Liver (tissue), 9 donors: ENCODE data around the gene DUSP2. TPM values are rescaled to one million over a fixed set of nuclear protein-coding genes. Genes with fewer than 3 reads are reported as not detected.

ENCODE experiments used
- DNase-seq: peaks from one replicate; pipeline ENCODE4 v3.0.0-alpha.2; 2017; ENCODE audit warnings: low spot score
- H3K27ac ChIP-seq, 2 donors: one replicate each; pipeline ENCODE4 v1.7.0; 2013; ENCODE audit warnings: inconsistent platforms in 2 of 2, low read length in 2 of 2, control low read depth in 1 of 2, low read depth in 1 of 2, mild to moderate bottlenecking in 1 of 2
- H3K27me3 ChIP-seq, 4 donors: one replicate each; pipeline versions ENCODE4 v1.6.1 to v1.7.0; 2013; ENCODE audit warnings: low read length in 3 of 4, inconsistent platforms in 1 of 4, mild to moderate bottlenecking in 1 of 4, moderate library complexity in 1 of 4; ENCODE audit not compliant: control insufficient read depth in 4 of 4, insufficient read depth in 4 of 4
- H3K36me3 ChIP-seq, 4 donors: one replicate each; pipeline versions ENCODE4 v1.6.1 to v1.7.0; 2013; ENCODE audit warnings: low read length in 3 of 4, mild to moderate bottlenecking in 3 of 4, low read depth in 1 of 4, moderate library complexity in 1 of 4; ENCODE audit not compliant: control insufficient read depth in 4 of 4, insufficient read depth in 3 of 4
- H3K4me1 ChIP-seq, 4 donors: one replicate each; pipeline versions ENCODE4 v1.6.1 to v1.7.0; 2013; ENCODE audit warnings: low read length in 3 of 4, mild to moderate bottlenecking in 3 of 4, moderate library complexity in 1 of 4; ENCODE audit not compliant: control insufficient read depth in 4 of 4, insufficient read depth in 4 of 4
- H3K4me3 ChIP-seq, 3 donors: one replicate each; pipeline versions ENCODE4 v1.6.1 to v1.7.0; 2013; ENCODE audit warnings: low read length in 3 of 3, control low read depth in 1 of 3, low read depth in 1 of 3, mild to moderate bottlenecking in 1 of 3
- H3K9ac ChIP-seq, 2 donors: one replicate each; pipeline ENCODE4 v1.7.0; 2013; ENCODE audit warnings: low read length in 2 of 2, mild to moderate bottlenecking in 2 of 2, moderate library complexity in 2 of 2, control low read depth in 1 of 2, low read depth in 1 of 2
- H3K9me3 ChIP-seq, 4 donors: one replicate each; pipeline versions ENCODE4 v1.6.1 to v1.7.0; 2013; ENCODE audit warnings: low read length in 3 of 4; ENCODE audit not compliant: control insufficient read depth in 4 of 4
- EGR1 ChIP-seq, 2 donors: IDR thresholded peaks; 2 replicates each; pipeline ENCODE4 v1.6.1; 2016 to 2018; ENCODE audit warnings: antibody characterized with exemption in 2 of 2, low read depth in 2 of 2
- FOXA1 ChIP-seq: IDR thresholded peaks from 2 replicates; pipeline ENCODE4 v1.6.1; 2016; ENCODE audit warnings: antibody characterized with exemption
- FOXA2 ChIP-seq: IDR thresholded peaks from 2 replicates; pipeline ENCODE4 v1.6.1; 2016; ENCODE audit warnings: antibody characterized with exemption
- GABPA ChIP-seq, 2 donors: IDR thresholded peaks in 1 of 2; conservative IDR thresholded peaks in 1 of 2; 2 replicates each; pipeline ENCODE4 v1.6.1; 2016; ENCODE audit warnings: antibody characterized with exemption in 2 of 2, mild to moderate bottlenecking in 1 of 2, moderate library complexity in 1 of 2
- HNF4A ChIP-seq, 2 donors: conservative IDR thresholded peaks; 2 replicates each; pipeline ENCODE4 v1.6.1; 2016; ENCODE audit warnings: antibody characterized with exemption in 2 of 2, mild to moderate bottlenecking in 2 of 2
- HNF4G ChIP-seq: IDR thresholded peaks from 2 replicates; pipeline ENCODE4 v1.6.1; 2016; ENCODE audit warnings: antibody characterized with exemption
- JUND ChIP-seq, 2 donors: IDR thresholded peaks; 2 replicates each; pipeline ENCODE4 v1.6.1; 2016; ENCODE audit warnings: antibody characterized with exemption in 2 of 2
- NR2F2 ChIP-seq: IDR thresholded peaks from 2 replicates; pipeline ENCODE4 v1.6.1; 2016; ENCODE audit warnings: antibody characterized with exemption
- RAD21 ChIP-seq, 2 donors: IDR thresholded peaks; 2 replicates each; pipeline ENCODE4 v1.6.1; 2016; ENCODE audit warnings: antibody characterized with exemption in 2 of 2, mild to moderate bottlenecking in 2 of 2
- RXRA ChIP-seq, 2 donors: IDR thresholded peaks; 2 replicates each; pipeline ENCODE4 v1.6.1; 2017 to 2018; ENCODE audit warnings: antibody characterized with exemption in 2 of 2, mild to moderate bottlenecking in 1 of 2
- SP1 ChIP-seq: IDR thresholded peaks from 2 replicates; pipeline ENCODE4 v1.6.1; 2018; ENCODE audit warnings: antibody characterized with exemption, mild to moderate bottlenecking
- TAF1 ChIP-seq: conservative IDR thresholded peaks from 2 replicates; pipeline ENCODE4 v1.6.1; 2016; ENCODE audit warnings: antibody characterized with exemption, mild to moderate bottlenecking
- YY1 ChIP-seq: IDR thresholded peaks from 2 replicates; pipeline ENCODE4 v1.6.1; 2016; ENCODE audit warnings: antibody characterized with exemption, mild to moderate bottlenecking
- WGBS: extraction: QIAGEN DNeasy Blood & Tissue Kit; methylation state at CpG from one replicate; pipeline ENCODE4 v1.1.7; 2013; 5-methylcytosine and 5-hydroxymethylcytosine counted together
- polyA plus RNA-seq, 2 donors: library from polyadenylated mRNA; stranded (reverse) in 1 of 2; unstranded in 1 of 2; fragments of 200-250 nt in 1 of 2; fragments of >200 nt in 1 of 2; fragmentation: Nextera tagmentation in 1 of 2; extraction: Ambion mirVana in 1 of 2; gene quantifications; one replicate each; pipeline versions ENCODE4 v1.2.1 to v1.2.3, GENCODE V29; 2013 to 2015
- total RNA-seq, 2 donors: library from RNA; depleted of rRNA; stranded (reverse); fragments of >200 nt; gene quantifications; one replicate each; pipeline ENCODE4 v1.2.3, GENCODE V29; 2014
- TF ChIP-seq, protein P1 (sequence below): IDR thresholded peaks from 2 replicates; pipeline ENCODE4 v1.6.1; 2016; ENCODE audit warnings: antibody characterized with exemption
- TF ChIP-seq, protein P2 (sequence below): IDR thresholded peaks from 2 replicates; pipeline ENCODE4 v1.6.1; 2016; ENCODE audit warnings: antibody characterized with exemption
- TF ChIP-seq, protein P3 (sequence below): IDR thresholded peaks from 2 replicates; pipeline ENCODE4 v1.6.1; 2016; ENCODE audit warnings: antibody characterized with exemption
- TF ChIP-seq, protein P4 (sequence below): IDR thresholded peaks from 2 replicates; pipeline ENCODE4 v1.6.1; 2016; ENCODE audit warnings: antibody characterized with exemption, mild to moderate bottlenecking
- TF ChIP-seq, protein P5 (sequence below): fragments of 150-350 bp; IDR thresholded peaks from 2 replicates; pipeline ENCODE4 v1.5.1; 2017; ENCODE audit warnings: improper control_type of control experiment, low read depth, low read length; ENCODE audit not compliant: missing input control
- donor health status: healthy.
- donor health status: healthy.
- donor health status: healthy.
- donor health status: healthy.
- donor health status: healthy.

Gene DUSP2
- total and polyA plus RNA-seq, 4 donors: 0.99 to 2.8 (median 1.6) TPM

DNA sequence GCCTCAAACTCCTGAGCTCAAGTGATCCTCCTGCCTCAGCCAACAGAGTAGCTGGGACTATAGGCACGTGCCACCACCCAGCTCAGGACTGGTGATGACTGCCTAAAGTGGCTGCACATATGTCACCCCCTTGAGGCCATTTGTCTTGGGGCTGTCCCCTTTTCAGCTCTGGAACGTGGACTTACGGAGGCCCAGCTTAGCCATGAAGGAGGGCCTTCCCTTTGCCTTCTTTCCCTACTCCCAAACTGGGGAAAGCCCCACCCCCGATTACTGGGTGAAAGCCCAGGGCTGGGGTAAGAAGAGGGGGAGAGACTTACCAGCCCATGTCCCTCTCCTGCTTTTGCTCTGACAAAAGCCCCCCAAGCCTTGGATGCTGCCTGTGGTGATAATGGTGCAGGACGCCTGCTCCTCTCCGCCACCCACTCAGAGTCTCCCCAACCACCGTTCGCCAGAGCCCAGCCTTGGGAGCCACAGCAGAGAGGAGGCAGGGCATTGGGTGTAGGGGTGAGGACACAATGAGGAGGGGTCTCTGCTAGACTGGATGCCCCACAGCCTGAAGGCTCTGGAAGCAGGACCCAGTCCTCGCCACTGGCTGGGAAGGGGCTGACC is 2.5 kb upstream of the DUSP2 start:
- H3K27me3 ChIP-seq: no peaks in the 10 kb centered on the region
- no peak overlapping the region for H3K9ac ChIP-seq
- WGBS: 90% methylated on average over 9 of the region's 9 CpGs
- DNase-seq: no peak
- no peak overlapping the region for H3K4me3 ChIP-seq
- TF ChIP-seq EGR1 (IDR thresholded peaks at IDR 0.05; ENCODE audit: low read depth in 2 of 2): no peak
- H3K9me3 ChIP-seq: no peaks in the 10 kb centered on the region
- H3K36me3 ChIP-seq: no peaks in the 10 kb centered on the region
- H3K4me1 ChIP-seq: peaks cover 0 to 8% (median 5%) of the 10 kb centered on the region in 4 donors
- no peak overlapping the region for H3K27ac ChIP-seq

DNA sequence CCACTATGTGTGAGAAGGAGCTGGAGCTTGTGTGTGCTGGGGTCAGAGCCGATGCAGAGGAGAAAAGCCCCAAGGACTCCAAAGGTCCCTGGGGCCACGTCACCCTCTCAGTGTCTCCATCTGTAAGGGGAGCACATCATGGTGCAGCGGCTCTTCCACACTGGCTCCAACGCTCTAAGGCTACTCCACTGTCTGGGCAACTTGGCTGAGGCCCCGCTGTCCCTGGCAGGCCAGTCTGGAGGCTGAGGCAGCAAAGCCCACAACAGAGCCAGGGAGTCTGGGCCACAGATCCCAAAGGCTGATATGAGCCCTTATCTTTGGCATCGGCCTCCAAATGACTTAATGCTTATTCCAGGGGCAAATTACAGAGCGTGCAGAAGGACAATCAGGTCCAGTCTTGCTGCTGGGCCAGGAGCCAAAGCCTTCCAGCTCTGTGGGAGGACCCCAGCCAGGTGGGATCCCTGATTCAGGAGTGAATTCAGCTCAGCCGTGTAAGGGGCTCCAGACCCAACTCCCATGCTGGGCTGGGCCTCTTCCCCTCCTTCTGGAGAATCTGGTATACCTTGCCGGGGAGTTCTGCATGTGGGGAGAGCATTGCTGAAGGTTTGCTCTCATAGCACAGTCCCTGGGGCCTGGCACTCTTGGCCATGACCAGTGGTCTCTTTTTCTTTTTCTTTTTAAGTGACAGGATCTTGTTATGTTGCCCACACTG is 1.8 kb upstream of the DUSP2 start:
- Histone ChIP-seq H3K27ac (peak overlapping the region in 1 of 2 donors; percentile 39), H3K9ac (no peak overlapping the region), H3K9me3 (no peaks in the 10 kb centered on the region), H3K36me3 (no peaks in the 10 kb centered on the region), H3K4me3 (no peak overlapping the region), H3K27me3 (no peaks in the 10 kb centered on the region), H3K4me1 (peaks cover 0 to 8% (median 5%) of the 10 kb centered on the region in 4 donors)
- WGBS: 92% methylated on average over 9 of the region's 9 CpGs
- TF ChIP-seq, protein P1, sequence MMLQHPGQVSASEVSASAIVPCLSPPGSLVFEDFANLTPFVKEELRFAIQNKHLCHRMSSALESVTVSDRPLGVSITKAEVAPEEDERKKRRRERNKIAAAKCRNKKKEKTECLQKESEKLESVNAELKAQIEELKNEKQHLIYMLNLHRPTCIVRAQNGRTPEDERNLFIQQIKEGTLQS: no peak
- no peak for TF ChIP-seq FOXA1
- no peak for TF ChIP-seq RXRA (IDR thresholded peaks at IDR 0.05)
- no peak for TF ChIP-seq RAD21 (IDR thresholded peaks at IDR 0.05)
- DNase-seq: no peak

DNA sequence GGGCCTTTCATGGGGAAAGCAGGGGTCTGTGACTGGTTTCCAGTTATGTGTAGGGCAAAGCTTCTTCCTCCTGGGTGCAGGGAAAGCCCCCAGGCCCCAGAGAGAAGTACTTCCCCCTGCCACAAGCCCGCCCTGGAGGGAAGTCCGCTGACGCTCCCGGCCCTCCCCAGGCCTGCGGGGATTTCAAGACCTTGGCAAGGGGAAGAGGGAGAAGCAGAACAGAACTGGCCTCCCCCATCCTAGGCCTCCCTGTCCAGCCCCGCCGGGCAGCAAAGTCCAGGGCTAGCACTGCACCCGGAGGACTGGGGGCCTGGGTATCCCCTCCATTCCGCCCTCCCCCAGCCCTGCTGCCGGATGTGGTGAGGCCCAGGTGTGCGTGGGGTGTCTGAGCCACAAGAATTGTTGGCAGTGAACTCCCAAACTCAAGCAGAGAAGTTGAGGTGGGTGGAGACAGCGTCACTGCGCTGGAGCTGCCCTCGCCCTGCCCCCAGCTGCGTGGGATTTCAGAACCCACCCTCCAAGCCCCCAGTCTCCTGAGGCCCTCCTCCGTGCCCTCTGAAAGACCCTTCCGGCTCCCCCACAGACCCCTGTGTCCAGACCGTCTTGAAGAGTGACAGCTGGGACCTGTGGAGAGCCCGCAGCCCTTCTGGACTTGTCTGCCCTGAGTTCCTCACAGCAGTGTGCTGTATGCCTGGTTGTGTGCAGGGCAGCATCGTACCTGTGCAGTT is 1.1 kb upstream of the DUSP2 start:
- Histone ChIP-seq H3K9me3 (no peaks in the 10 kb centered on the region), H3K4me1 (peaks cover 0 to 8% (median 5%) of the 10 kb centered on the region in 4 donors), H3K27ac (peak overlapping the region; percentile 69 to 71), H3K36me3 (no peaks in the 10 kb centered on the region), H3K9ac (no peak overlapping the region), H3K27me3 (no peaks in the 10 kb centered on the region), H3K4me3 (no peak overlapping the region)
- WGBS: 80% methylated on average over 20 of the region's 20 CpGs
- no peak for DNase-seq
- TF ChIP-seq NR2F2 (no peak), EGR1 (IDR thresholded peaks at IDR 0.05; ENCODE audit: low read depth in 2 of 2) (no peak), TAF1 (no peak), JUND (IDR thresholded peaks at IDR 0.05) (no peak), RAD21 (IDR thresholded peaks at IDR 0.05) (no peak), SP1 (no peak), GABPA (IDR thresholded peaks at IDR 0.05 in 1 of 2, conservative IDR thresholded peaks at IDR 0.05 in 1 of 2) (no peak), HNF4A (conservative IDR thresholded peaks at IDR 0.05) (no peak), FOXA2 (no peak), YY1 (no peak), HNF4G (no peak)
- TF ChIP-seq, protein P1: no peak
- TF ChIP-seq, protein P2, sequence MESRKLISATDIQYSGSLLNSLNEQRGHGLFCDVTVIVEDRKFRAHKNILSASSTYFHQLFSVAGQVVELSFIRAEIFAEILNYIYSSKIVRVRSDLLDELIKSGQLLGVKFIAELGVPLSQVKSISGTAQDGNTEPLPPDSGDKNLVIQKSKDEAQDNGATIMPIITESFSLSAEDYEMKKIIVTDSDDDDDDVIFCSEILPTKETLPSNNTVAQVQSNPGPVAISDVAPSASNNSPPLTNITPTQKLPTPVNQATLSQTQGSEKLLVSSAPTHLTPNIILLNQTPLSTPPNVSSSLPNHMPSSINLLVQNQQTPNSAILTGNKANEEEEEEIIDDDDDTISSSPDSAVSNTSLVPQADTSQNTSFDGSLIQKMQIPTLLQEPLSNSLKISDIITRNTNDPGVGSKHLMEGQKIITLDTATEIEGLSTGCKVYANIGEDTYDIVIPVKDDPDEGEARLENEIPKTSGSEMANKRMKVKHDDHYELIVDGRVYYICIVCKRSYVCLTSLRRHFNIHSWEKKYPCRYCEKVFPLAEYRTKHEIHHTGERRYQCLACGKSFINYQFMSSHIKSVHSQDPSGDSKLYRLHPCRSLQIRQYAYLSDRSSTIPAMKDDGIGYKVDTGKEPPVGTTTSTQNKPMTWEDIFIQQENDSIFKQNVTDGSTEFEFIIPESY: no peak
- TF ChIP-seq, protein P3, sequence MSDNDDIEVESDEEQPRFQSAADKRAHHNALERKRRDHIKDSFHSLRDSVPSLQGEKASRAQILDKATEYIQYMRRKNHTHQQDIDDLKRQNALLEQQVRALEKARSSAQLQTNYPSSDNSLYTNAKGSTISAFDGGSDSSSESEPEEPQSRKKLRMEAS: no peak
- TF ChIP-seq, protein P4, sequence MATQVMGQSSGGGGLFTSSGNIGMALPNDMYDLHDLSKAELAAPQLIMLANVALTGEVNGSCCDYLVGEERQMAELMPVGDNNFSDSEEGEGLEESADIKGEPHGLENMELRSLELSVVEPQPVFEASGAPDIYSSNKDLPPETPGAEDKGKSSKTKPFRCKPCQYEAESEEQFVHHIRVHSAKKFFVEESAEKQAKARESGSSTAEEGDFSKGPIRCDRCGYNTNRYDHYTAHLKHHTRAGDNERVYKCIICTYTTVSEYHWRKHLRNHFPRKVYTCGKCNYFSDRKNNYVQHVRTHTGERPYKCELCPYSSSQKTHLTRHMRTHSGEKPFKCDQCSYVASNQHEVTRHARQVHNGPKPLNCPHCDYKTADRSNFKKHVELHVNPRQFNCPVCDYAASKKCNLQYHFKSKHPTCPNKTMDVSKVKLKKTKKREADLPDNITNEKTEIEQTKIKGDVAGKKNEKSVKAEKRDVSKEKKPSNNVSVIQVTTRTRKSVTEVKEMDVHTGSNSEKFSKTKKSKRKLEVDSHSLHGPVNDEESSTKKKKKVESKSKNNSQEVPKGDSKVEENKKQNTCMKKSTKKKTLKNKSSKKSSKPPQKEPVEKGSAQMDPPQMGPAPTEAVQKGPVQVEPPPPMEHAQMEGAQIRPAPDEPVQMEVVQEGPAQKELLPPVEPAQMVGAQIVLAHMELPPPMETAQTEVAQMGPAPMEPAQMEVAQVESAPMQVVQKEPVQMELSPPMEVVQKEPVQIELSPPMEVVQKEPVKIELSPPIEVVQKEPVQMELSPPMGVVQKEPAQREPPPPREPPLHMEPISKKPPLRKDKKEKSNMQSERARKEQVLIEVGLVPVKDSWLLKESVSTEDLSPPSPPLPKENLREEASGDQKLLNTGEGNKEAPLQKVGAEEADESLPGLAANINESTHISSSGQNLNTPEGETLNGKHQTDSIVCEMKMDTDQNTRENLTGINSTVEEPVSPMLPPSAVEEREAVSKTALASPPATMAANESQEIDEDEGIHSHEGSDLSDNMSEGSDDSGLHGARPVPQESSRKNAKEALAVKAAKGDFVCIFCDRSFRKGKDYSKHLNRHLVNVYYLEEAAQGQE: no peak
- TF ChIP-seq, protein P5, sequence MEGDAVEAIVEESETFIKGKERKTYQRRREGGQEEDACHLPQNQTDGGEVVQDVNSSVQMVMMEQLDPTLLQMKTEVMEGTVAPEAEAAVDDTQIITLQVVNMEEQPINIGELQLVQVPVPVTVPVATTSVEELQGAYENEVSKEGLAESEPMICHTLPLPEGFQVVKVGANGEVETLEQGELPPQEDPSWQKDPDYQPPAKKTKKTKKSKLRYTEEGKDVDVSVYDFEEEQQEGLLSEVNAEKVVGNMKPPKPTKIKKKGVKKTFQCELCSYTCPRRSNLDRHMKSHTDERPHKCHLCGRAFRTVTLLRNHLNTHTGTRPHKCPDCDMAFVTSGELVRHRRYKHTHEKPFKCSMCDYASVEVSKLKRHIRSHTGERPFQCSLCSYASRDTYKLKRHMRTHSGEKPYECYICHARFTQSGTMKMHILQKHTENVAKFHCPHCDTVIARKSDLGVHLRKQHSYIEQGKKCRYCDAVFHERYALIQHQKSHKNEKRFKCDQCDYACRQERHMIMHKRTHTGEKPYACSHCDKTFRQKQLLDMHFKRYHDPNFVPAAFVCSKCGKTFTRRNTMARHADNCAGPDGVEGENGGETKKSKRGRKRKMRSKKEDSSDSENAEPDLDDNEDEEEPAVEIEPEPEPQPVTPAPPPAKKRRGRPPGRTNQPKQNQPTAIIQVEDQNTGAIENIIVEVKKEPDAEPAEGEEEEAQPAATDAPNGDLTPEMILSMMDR: no peak
